Keratinocyte (primary cell): ENCODE data around the gene DCN.

ENCODE experiments used
- EZH2 ChIP-seq: IDR thresholded peaks from one replicate; pipeline ENCODE4 v1.6.1; 2012; ENCODE audit warnings: inconsistent platforms, mild to moderate bottlenecking, low read length, moderate library complexity
- TF ChIP-seq, protein P1 (sequence below), 3 experiments: IDR thresholded peaks in 1 of 3; conservative IDR thresholded peaks in 1 of 3; optimal IDR thresholded peaks in 1 of 3; 2 replicates in 2 of 3; 3 replicates in 1 of 3; pipeline versions ENCODE3 to v1.5.1; 2011; ENCODE audit warnings: low read length in 3 of 3, mild to moderate bottlenecking in 3 of 3, moderate library complexity in 2 of 3, control low read depth in 1 of 3, inconsistent platforms in 1 of 3; ENCODE audit not compliant: insufficient read depth in 2 of 3; ENCODE audit errors: extremely low read depth in 1 of 3

DNA sequence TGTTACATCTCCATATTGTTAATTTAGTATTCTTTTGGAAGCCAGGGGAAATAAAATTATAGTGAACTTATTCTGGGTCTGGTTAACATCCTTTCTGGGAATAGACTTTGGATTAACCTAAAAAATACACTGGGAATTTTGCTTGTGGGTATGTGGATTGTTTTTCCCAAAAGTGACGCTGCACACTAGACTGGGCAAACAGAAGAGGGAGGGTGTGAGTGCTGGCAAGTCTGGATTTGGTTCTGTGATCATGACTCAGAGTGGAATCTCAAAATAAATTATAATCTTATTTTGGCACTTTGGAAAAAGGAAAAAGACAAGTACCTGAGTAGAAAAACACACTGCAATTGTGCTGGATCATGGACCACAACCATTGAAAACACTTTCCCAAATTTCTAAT is 56.1 kb downstream of the DCN start:
- TF ChIP-seq, protein P1, sequence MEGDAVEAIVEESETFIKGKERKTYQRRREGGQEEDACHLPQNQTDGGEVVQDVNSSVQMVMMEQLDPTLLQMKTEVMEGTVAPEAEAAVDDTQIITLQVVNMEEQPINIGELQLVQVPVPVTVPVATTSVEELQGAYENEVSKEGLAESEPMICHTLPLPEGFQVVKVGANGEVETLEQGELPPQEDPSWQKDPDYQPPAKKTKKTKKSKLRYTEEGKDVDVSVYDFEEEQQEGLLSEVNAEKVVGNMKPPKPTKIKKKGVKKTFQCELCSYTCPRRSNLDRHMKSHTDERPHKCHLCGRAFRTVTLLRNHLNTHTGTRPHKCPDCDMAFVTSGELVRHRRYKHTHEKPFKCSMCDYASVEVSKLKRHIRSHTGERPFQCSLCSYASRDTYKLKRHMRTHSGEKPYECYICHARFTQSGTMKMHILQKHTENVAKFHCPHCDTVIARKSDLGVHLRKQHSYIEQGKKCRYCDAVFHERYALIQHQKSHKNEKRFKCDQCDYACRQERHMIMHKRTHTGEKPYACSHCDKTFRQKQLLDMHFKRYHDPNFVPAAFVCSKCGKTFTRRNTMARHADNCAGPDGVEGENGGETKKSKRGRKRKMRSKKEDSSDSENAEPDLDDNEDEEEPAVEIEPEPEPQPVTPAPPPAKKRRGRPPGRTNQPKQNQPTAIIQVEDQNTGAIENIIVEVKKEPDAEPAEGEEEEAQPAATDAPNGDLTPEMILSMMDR (optimal IDR thresholded peaks at IDR 0.05 in 1 of 3, IDR thresholded peaks at IDR 0.05 in 1 of 3, conservative IDR thresholded peaks at IDR 0.05 in 1 of 3; ENCODE audit: extremely low read depth in 1 of 3, insufficient read depth in 2 of 3, low read length in 3 of 3), result no peak
- TF ChIP-seq EZH2, result no peak
